SH-SY5Y (cell line): ENCODE results near the gene SAP30L.

Experiments used
- GATA2 ChIP-seq: IDR thresholded peaks from 2 replicates; pipeline ENCODE4 v1.6.1; 2011; ENCODE audit warnings: mild to moderate bottlenecking, low read depth, low read length
- GATA3 ChIP-seq: IDR thresholded peaks from 2 replicates; pipeline ENCODE4 v1.6.1; 2011; ENCODE audit warnings: low read depth, mild to moderate bottlenecking, low read length, moderate library complexity

- no peak for TF ChIP-seq GATA2
- TF ChIP-seq GATA3, result no peak
Measured at GRCh38 chr5:154406231-154406630, 39.6 kb upstream of the SAP30L start.
